Psoas muscle (tissue), 8 donors: ENCODE data around the gene IHH. TPM values are rescaled to one million over a fixed set of nuclear protein-coding genes. Genes with fewer than 3 reads are reported as not detected.

Experiments
- ATAC-seq, 4 donors: fragments of 200-7000 bp; cut with Tn5 transposase; one replicate each; pipeline ENCODE4 v1.9.1; 2020; ENCODE audit warnings: moderate library complexity in 3 of 4, mild to moderate bottlenecking in 2 of 4
- DNase-seq, 2 donors: peaks; one replicate each; pipeline ENCODE4 v3.0.0-alpha.2; 2020
- H3K27ac ChIP-seq: fragments of 200-600 bp; one replicate; pipeline ENCODE4 v1.8.0; 2022
- H3K27me3 ChIP-seq, 3 donors: fragments of 200-600 bp in 1 of 3; one replicate each; pipeline versions ENCODE4 v1.6.1 to v1.8.0; 2013 to 2022; ENCODE audit warnings: low read length in 2 of 3, mild to moderate bottlenecking in 2 of 3, moderate library complexity in 1 of 3; ENCODE audit not compliant: insufficient read depth in 3 of 3
- H3K36me3 ChIP-seq, 2 donors: fragments of 200-600 bp in 1 of 2; one replicate each; pipeline versions ENCODE4 v1.6.1 to v1.8.0; 2013 to 2022; ENCODE audit warnings: low read depth in 1 of 2, mild to moderate bottlenecking in 1 of 2, moderate library complexity in 1 of 2; ENCODE audit not compliant: insufficient read depth in 1 of 2
- H3K4me1 ChIP-seq: fragments of 200-600 bp; one replicate; pipeline ENCODE4 v1.8.0; 2022
- H3K4me3 ChIP-seq: fragments of 200-600 bp; one replicate; pipeline ENCODE4 v1.8.0; 2022; ENCODE audit warnings: mild to moderate bottlenecking
- H3K9me3 ChIP-seq: fragments of 200-600 bp; one replicate; pipeline ENCODE4 v1.8.0; 2022
- CTCF ChIP-seq: fragments of 200-600 bp; IDR thresholded peaks from one replicate; pipeline ENCODE4 v1.8.0; 2022; ENCODE audit warnings: antibody characterized with exemption
- WGBS, 3 donors: extraction: QIAGEN DNeasy Blood & Tissue Kit; methylation state at CpG; one replicate each; pipeline versions ENCODE4 v1.1.6 to v1.1.7; 2013; 5-methylcytosine and 5-hydroxymethylcytosine counted together
- intact Hi-C, 2 donors: fragments of 100-400 bp; cut with DNase I; formaldehyde crosslinking; loops; one replicate each; pipeline versions ENCODE4 v1.11.0 to v1.14.2; 2022
- polyA plus RNA-seq, 3 donors: library from polyadenylated mRNA; stranded (reverse); fragments of 200-250 nt; gene quantifications; one replicate each; pipeline ENCODE4 v1.2.3, GENCODE V29; 2013
- total RNA-seq, 4 donors: library from RNA; stranded (reverse); fragmentation: NEBNext Ultra II Directional in 2 of 4; extraction: Animal tissue kit (Norgen Biotek cat#: 25700) in 2 of 4; gene quantifications; one replicate each; pipeline versions ENCODE4 v1.2.1 to v1.2.4, GENCODE V29; 2021 to 2023
- donor health status: healthy with polysubstance abuse.
- donor health status: DM: no; HTN: no; CAD: no; lungs with moderate emphysema.
- donor health status: Bipolar disorder and iron deficiency.
- donor health status: healthy.
- donor health status: DM: yes; HTN: yes; CAD: no.
- donor health status: DM: no; HTN: no; CAD: no.
- donor health status: DM: no; HTN: no; CAD: no.
- donor health status: DM: yes; HTN: yes; CAD: no.

Gene IHH
- total and polyA plus RNA-seq, 7 donors, result 0.03 to 0.12 TPM; not detected in 5

GRCh38 chr2:219104107-219105035 lies 43.6 kb upstream of the IHH start:
- no peak for ATAC-seq
- intact Hi-C loops, result no loop called here

GRCh38 chr2:219099329-219099728 lies 38.6 kb upstream of the IHH start:
- DNase-seq (no peak), ATAC-seq (no peak)
- WGBS, 3 donors, result 87 to 90% (median 90%) methylated on average over 1 of the region's 1 CpG
- no peak for TF ChIP-seq CTCF
- H3K27ac ChIP-seq, result no peak overlapping the region
- no peaks in the 10 kb centered on the region for H3K4me1 ChIP-seq
- intact Hi-C loops, result no loop called here
- no peaks in the 10 kb centered on the region for H3K27me3 ChIP-seq
- no peaks in the 10 kb centered on the region for H3K9me3 ChIP-seq
- no peaks in the 10 kb centered on the region for H3K36me3 ChIP-seq
- H3K4me3 ChIP-seq, result no peak overlapping the region

More at GRCh38 chr2:219104107-219105035, 43.6 kb upstream of the IHH start:
- Histone ChIP-seq H3K4me1 (peaks cover 3% of the 10 kb centered on the region), H3K27ac (no peak overlapping the region), H3K27me3 (no peaks in the 10 kb centered on the region), H3K36me3 (no peaks in the 10 kb centered on the region), H3K9me3 (no peaks in the 10 kb centered on the region), H3K4me3 (no peak overlapping the region)
- DNase-seq, result no peak
- peak; percentile 54 for TF ChIP-seq CTCF
- WGBS, 3 donors, result 68 to 73% (median 73%) methylated on average over 4 of the region's 4 CpGs

DNA sequence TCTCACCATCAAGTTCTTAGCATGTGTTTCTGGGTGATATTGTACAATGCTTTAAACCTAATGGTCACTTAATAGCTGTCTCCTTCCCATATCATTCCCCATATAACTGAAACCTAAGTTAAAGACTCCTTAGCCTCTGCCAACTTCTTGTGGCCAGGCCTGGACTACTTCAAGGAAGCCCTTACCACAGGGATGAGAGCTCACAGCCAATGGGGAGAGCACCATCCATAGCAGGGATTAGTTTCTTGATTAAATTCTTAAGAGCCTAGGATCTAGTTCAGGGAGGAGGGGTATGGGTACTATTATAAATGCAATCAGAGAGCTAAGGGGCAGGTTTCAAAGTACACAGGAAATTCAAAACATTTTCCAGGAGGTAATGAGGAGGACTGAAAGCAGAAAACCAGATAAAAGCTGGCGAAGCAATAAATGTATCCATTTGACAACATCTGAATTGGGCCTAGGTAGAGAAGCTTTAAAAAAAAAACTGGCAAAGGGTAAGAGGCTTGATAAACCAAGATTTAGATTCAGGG lies 34.8 kb upstream of the IHH start:
- Histone ChIP-seq H3K4me1 (no peaks in the 10 kb centered on the region), H3K4me3 (no peak overlapping the region), H3K27ac (no peak overlapping the region), H3K9me3 (no peaks in the 10 kb centered on the region), H3K27me3 (no peaks in the 10 kb centered on the region), H3K36me3 (no peaks in the 10 kb centered on the region)
- intact Hi-C loops, result no loop called here
- WGBS, 3 donors, result 92 to 100% (median 99%) methylated on average over 1 of the region's 1 CpG
- no peak for TF ChIP-seq CTCF
- DNase-seq (no peak), ATAC-seq (no peak)

GRCh38 chr2:219094171-219094570 lies 33.5 kb upstream of the IHH start:
- intact Hi-C loops, result no loop called here

More at GRCh38 chr2:219094171-219094570, 33.5 kb upstream of the IHH start:
- H3K36me3 ChIP-seq, result no peaks in the 10 kb centered on the region
- no peak overlapping the region for H3K27ac ChIP-seq
- no peak overlapping the region for H3K4me3 ChIP-seq
- DNase-seq (no peak), ATAC-seq (no peak)
- H3K27me3 ChIP-seq, result no peaks in the 10 kb centered on the region
- H3K4me1 ChIP-seq, result no peaks in the 10 kb centered on the region
- 86 to 89% (median 88%) methylated on average over 3 of the region's 3 CpGs for WGBS, 3 donors
- H3K9me3 ChIP-seq, result no peaks in the 10 kb centered on the region
- TF ChIP-seq CTCF, result no peak
